ENCODE results near the gene ICAM1. TPM values are rescaled to one million over a fixed set of nuclear protein-coding genes. Genes with fewer than 3 reads are reported as not detected.

ICAM1 gene
- total RNA-seq, result 4.8 and 5.6 TPM in 2 replicates

GRCh38 chr19:10270616-10271394 is at the start of gene ICAM1:
TSS of gene ICAM1 (plus strand) at chr19:10271120. CDS start at chr19:10271160, 40 bp downstream.

DNA sequence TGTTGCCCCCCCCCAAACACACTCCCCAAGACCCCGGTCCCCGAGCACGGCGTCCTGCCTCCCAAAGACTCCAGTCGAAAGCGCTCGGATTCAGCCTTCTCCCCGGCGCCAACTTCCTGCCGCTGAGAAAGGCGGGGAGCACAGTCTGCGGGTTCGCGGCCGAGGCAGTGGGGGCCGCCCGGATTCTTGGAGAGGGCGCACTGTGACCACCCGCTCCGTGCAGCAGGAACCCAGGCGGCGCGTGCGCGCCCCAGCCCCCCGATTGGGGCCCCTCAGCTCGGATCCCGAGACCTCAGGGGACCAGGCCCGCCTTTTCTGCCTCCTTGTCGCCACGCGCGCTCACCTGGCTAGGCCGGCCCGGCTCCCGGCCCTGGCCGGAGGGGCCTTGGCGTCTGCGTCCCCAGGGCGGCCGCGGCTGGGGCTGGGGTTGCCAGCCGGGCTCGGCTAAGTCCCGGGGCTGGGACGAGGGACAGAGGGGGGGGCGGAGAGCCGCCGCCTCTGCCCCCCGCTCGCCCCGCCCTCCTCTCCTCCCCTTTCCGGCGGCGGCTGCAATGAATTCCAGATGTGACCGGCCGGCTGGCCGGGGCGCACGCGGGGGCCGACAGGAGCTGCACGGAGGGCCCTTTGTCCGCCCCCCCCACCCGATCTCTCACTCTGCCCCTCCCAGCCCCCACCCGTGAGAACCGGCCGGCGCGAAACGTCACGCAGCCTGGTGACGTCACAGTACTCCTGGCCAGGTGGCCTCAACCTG is 39.9 kb upstream of the ICAM1 start, which contains the start of gene S1PR2:
Gene S1PR2 (minus strand): TSS at position 471 of the 751 bp plus-strand sequence. CDS start 6,426 bp downstream, outside the sequence.

GRCh38 chr19:10251792-10252694 is 18.9 kb upstream of the ICAM1 start, which contains the start of gene MRPL4:
TSS of gene MRPL4 (plus strand) at chr19:10252214. CDS start at chr19:10252254, 40 bp downstream.

GRCh38 chr19:10286803-10287737 is 16.1 kb downstream of the ICAM1 start, which contains the start of gene ICAM4:
TSS of gene ICAM4 (plus strand) at chr19:10286955. CDS start at chr19:10287013, 58 bp downstream.

DNA sequence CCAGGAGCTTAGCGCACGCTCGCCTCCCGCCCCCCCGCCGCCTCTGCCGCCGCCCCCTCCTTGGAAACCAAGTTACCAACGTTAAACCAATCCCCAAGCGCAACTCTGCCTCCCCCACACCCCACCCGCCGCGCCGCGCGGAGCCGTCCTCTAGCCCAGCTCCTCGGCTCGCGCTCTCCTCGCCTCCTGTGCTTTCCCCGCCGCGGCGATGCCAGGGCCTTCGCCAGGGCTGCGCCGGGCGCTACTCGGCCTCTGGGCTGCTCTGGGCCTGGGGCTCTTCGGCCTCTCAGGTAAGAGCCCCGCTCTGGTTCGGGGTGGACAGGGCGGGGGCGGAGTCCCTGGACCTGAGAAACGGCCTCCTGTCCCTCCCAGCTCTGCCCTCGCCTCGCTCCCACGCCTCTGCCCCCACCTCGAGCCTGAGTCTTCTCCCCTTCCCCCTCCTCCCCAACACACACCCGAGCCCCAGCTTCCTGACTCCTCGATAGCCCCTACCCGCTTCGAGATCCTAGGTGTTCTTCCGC is 19.0 kb downstream of the ICAM1 start, which contains the start of gene ICAM5:
Gene ICAM5 (plus strand): TSS at position 117 of the 521 bp plus-strand sequence. CDS start 92 bp downstream, at position 209.

GRCh38 chr19:10309423-10309822 is 38.5 kb downstream of the ICAM1 start, which contains the start of gene ZGLP1:
TSS of gene ZGLP1 (minus strand) at chr19:10309815.

DNA sequence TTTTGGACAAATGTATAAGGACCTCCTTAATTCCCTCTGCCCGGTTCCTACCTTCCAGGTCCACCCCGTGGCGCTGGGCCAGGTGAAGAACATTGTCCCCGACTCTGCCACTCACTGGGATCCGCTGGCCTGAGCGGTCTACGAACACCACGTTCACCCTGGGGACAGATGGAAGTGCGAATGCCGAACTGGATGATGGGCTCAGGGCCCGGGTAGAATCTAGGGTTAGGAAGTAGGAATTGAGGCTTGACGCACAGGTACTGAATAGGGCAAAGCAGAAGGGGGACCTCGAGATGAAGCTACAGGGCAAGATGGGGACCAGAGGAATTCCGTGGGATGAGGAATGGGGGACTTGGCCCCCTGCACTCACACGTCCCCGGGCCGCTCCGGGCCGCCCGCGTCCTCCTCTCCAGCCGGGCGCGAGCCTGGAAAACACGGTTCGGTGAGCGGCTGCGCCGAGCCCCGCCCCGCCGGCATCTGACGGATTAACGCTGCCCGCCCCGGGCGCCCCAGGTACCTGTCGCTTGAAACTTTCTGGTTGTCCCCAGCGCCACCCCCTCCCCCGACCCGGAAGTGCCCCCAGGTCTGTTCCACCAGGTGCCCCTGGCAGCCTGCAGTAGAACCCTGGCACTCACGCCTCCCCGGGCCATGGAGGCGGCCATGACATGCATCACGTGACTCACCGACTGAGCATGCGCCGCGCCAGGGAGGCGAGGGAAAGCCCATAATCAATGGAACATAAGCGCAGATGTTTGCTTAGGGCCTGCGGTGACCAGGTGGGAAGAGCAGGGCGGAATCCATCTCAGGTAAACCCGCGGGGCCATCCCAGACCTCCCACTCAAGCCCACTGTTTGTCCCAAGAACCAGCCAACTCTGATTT is 44.7 kb downstream of the ICAM1 start, which contains the start of gene FDX2:
Gene FDX2 (minus strand): TSS at position 681 of the 880 bp plus-strand sequence. CDS start 19 bp downstream, at position 662.

DNA sequence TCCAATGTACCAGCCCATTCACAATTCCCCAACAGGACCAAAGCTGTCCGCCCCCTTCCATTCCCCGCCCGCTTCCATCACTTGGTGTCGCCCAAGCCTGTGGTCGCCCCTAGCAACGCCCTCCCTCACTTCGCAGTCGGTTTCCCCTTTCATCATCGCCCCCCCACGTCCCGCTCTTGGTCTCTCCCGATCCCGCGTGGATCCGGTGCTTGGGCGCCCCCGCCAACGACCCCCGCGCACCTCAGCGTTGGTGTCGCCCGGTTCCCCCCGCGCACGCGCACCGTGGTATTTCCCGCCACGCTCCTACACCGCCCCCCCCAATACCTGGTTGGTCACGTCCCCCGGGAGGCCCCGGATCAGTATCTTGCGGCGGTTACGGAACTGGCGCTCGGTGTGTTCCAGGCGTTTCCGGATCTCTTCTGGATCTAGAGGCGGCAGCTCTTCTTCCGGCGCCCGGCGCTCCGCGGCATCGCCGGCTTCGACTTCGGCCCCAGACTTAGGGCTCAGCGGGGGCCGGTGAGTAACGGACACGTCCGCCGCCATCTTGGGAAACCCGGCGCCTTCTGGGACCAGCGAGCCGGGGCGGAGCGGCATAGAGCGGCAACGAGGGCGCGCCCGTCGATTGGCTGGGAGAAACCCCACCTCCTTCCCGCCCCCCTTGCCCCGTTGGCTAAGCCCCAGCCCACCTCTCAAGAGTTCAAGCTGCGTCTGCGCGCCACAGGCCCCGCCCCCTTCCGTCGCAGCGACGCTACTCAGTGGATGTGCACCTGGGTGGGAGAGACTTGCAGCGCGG is 62.2 kb downstream of the ICAM1 start, which contains the start of gene RAVER1:
Gene RAVER1 (minus strand): TSS at position 565 of the 793 bp plus-strand sequence. CDS start 22 bp downstream, at position 543.

Other genes with a start within 250 kb of the ICAM1 start
- 18.2 and 20.1 TPM in 2 replicates for gene SHFL, start 184.8 kb upstream of the ICAM1 start, total RNA-seq
- not detected in 2 replicates for gene ANGPTL6, start 168.4 kb upstream of the ICAM1 start, total RNA-seq
- gene PPAN, start 164.8 kb upstream of the ICAM1 start, total RNA-seq, result 27.4 and 42.7 TPM in 2 replicates
- 3.0 and 3.9 TPM in 2 replicates for gene P2RY11, start 159.4 kb upstream of the ICAM1 start, total RNA-seq
- 318 and 322 TPM in 2 replicates for gene EIF3G, start 151.2 kb upstream of the ICAM1 start, total RNA-seq
- gene DNMT1, start 76.2 kb upstream of the ICAM1 start, total RNA-seq, result 38.0 and 90.2 TPM in 2 replicates
- gene S1PR2, start 39.8 kb upstream of the ICAM1 start, total RNA-seq, result 11.2 and 12.2 TPM in 2 replicates
- gene MRPL4, start 18.9 kb upstream of the ICAM1 start, total RNA-seq, result 22.2 and 27.1 TPM in 2 replicates
- gene ICAM4, start 15.8 kb downstream of the ICAM1 start, total RNA-seq, result 0.33 and 0.75 TPM in 2 replicates
- gene ICAM5, start 18.8 kb downstream of the ICAM1 start, total RNA-seq, result 1.8 and 4.6 TPM in 2 replicates
- 0.22 and 0.87 TPM in 2 replicates for gene ZGLP1, start 38.7 kb downstream of the ICAM1 start, total RNA-seq
- gene FDX2, start 44.9 kb downstream of the ICAM1 start, total RNA-seq, result 18.2 and 28.6 TPM in 2 replicates
- 16.1 and 17.5 TPM in 2 replicates for gene RAVER1, start 62.4 kb downstream of the ICAM1 start, total RNA-seq
- 5.1 and 9.6 TPM in 2 replicates for gene ICAM3, start 68.5 kb downstream of the ICAM1 start, total RNA-seq
- 80.7 and 101 TPM in 2 replicates for gene TYK2, start 109.5 kb downstream of the ICAM1 start, total RNA-seq
- gene CDC37, start 132.4 kb downstream of the ICAM1 start, total RNA-seq, result 214 and 295 TPM in 2 replicates
- 3.7 and 5.6 TPM in 2 replicates for gene PDE4A, start 149.4 kb downstream of the ICAM1 start, total RNA-seq
- 77.9 and 93.1 TPM in 2 replicates for gene KEAP1, start 232.2 kb downstream of the ICAM1 start, total RNA-seq
- 0.12 and 0.44 TPM in 2 replicates for gene S1PR5, start 246.3 kb downstream of the ICAM1 start, total RNA-seq